ENCODE results near the gene TRAF4. TPM values are rescaled to one million over a fixed set of nuclear protein-coding genes. Genes with fewer than 3 reads are reported as not detected.

TRAF4 gene
- total RNA-seq, 1 donor from 2014 or later = 36.6 TPM

GRCh38 chr17:28745786-28746411 lies 2.1 kb downstream of the TRAF4 start:
- FAIRE-seq (no peak), DNase-seq (ENCODE audit: low read depth) (peak; percentile 91)
- Histone ChIP-seq H3K27me3 (ENCODE audit: control insufficient read depth, insufficient read depth, low read length) (no peaks in the 10 kb centered on the region), H3K4me3 (ENCODE audit: low read depth, low read length) (peak overlapping the region; percentile 63), H3K36me3 (ENCODE audit: control insufficient read depth, insufficient read depth, low read length) (peaks cover 34% of the 10 kb centered on the region)
- TF ChIP-seq CTCF (IDR thresholded peaks at IDR 0.05; ENCODE audit: insufficient read depth, low read length, severe bottlenecking) = no peak

GRCh38 chr17:28746611-28747050 lies 2.8 kb downstream of the TRAF4 start:
- no peak for DNase-seq (ENCODE audit: low read depth)
- FAIRE-seq = no peak

GRCh38 chr17:28747051-28747691 lies 3.4 kb downstream of the TRAF4 start:
- H3K4me3 ChIP-seq (ENCODE audit: low read depth, low read length) = no peak overlapping the region
- TF ChIP-seq CTCF (IDR thresholded peaks at IDR 0.05; ENCODE audit: insufficient read depth, low read length, severe bottlenecking) = no peak
- peaks cover 35% of the 10 kb centered on the region for H3K36me3 ChIP-seq (ENCODE audit: control insufficient read depth, insufficient read depth, low read length)
- no peak for FAIRE-seq
- no peaks in the 10 kb centered on the region for H3K27me3 ChIP-seq (ENCODE audit: control insufficient read depth, insufficient read depth, low read length)
- DNase-seq (ENCODE audit: low read depth) = peak; percentile 65

More at GRCh38 chr17:28746611-28747050, 2.8 kb downstream of the TRAF4 start:
- no peaks in the 10 kb centered on the region for H3K27me3 ChIP-seq (ENCODE audit: control insufficient read depth, insufficient read depth, low read length)
- no peak for TF ChIP-seq CTCF (IDR thresholded peaks at IDR 0.05; ENCODE audit: insufficient read depth, low read length, severe bottlenecking)
- H3K4me3 ChIP-seq (ENCODE audit: low read depth, low read length) = peak overlapping the region; percentile 0
- peaks cover 35% of the 10 kb centered on the region for H3K36me3 ChIP-seq (ENCODE audit: control insufficient read depth, insufficient read depth, low read length)

- DNase-seq (ENCODE audit: low read depth) (no peak), FAIRE-seq (no peak)
- no peak for TF ChIP-seq CTCF (IDR thresholded peaks at IDR 0.05; ENCODE audit: insufficient read depth, low read length, severe bottlenecking)
- H3K27me3 ChIP-seq (ENCODE audit: control insufficient read depth, insufficient read depth, low read length) = no peaks in the 10 kb centered on the region
- H3K36me3 ChIP-seq (ENCODE audit: control insufficient read depth, insufficient read depth, low read length) = peaks cover 35% of the 10 kb centered on the region
- H3K4me3 ChIP-seq (ENCODE audit: low read depth, low read length) = no peak overlapping the region
These were observed 4.3 kb downstream of the TRAF4 start for GRCh38 chr17:28747801-28748750.

- DNase-seq (ENCODE audit: low read depth) (no peak), FAIRE-seq (no peak)
- no peak overlapping the region for H3K4me3 ChIP-seq (ENCODE audit: low read depth, low read length)
- TF ChIP-seq CTCF (IDR thresholded peaks at IDR 0.05; ENCODE audit: insufficient read depth, low read length, severe bottlenecking) = no peak
- H3K36me3 ChIP-seq (ENCODE audit: control insufficient read depth, insufficient read depth, low read length) = peaks cover 35% of the 10 kb centered on the region
- no peaks in the 10 kb centered on the region for H3K27me3 ChIP-seq (ENCODE audit: control insufficient read depth, insufficient read depth, low read length)
These were observed 5.2 kb downstream of the TRAF4 start for GRCh38 chr17:28748852-28749515.

Data from bronchial epithelial cell (primary cell).